Mucosa of stomach (tissue), 1 donor: ENCODE results near the gene GRID1.

ENCODE experiments used
- H3K27me3 ChIP-seq: one replicate; pipeline ENCODE4 v1.7.0; 2013; ENCODE audit warnings: mild to moderate bottlenecking, low read length; ENCODE audit not compliant: control insufficient read depth, insufficient read depth
- H3K36me3 ChIP-seq: one replicate; pipeline ENCODE4 v1.7.0; 2013; ENCODE audit warnings: low read length; ENCODE audit not compliant: control insufficient read depth, insufficient read depth
- H3K4me1 ChIP-seq: one replicate; pipeline ENCODE4 v1.7.0; 2013; ENCODE audit warnings: mild to moderate bottlenecking, low read length; ENCODE audit not compliant: control insufficient read depth, insufficient read depth
- H3K4me3 ChIP-seq: one replicate; pipeline ENCODE4 v1.7.0; 2013; ENCODE audit warnings: low read length
- H3K9ac ChIP-seq: one replicate; pipeline ENCODE4 v1.7.0; 2013; ENCODE audit warnings: mild to moderate bottlenecking, low read length, moderate library complexity
- H3K9me3 ChIP-seq: one replicate; pipeline ENCODE4 v1.7.0; 2013; ENCODE audit warnings: mild to moderate bottlenecking, low read length, moderate library complexity; ENCODE audit not compliant: control insufficient read depth
- donor health status: Pancreatic carcinoma.

The GRID1 gene

DNA sequence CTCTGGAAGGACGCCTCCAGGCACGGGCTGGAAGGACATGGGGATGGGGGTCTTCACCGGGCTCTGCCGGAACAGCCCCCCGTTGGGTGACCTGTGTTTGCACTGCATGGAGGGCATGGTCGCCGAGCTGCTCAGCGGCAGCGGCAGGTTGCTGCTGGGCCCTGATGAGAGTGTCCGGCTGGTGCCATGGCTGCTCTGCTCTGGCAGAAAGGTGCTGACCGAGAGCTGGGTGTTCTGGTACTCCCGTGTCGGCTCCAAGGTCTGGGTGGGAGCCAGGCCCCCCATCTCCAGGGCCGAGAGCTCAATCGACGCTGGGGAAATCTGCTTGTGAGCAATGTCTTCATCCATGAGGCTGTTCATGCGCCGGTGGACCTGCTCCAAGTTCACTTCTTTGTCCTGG, 764.3 kb downstream of the GRID1 start:
- no peaks in the 10 kb centered on the region for H3K9me3 ChIP-seq
- H3K27me3 ChIP-seq: no peaks in the 10 kb centered on the region
- no peak overlapping the region for H3K4me3 ChIP-seq
- no peak overlapping the region for H3K9ac ChIP-seq
- no peaks in the 10 kb centered on the region for H3K36me3 ChIP-seq
- no peaks in the 10 kb centered on the region for H3K4me1 ChIP-seq

GRCh38 chr10:85601526-85601925, 765.1 kb downstream of the GRID1 start:
- Histone ChIP-seq H3K9me3 (no peaks in the 10 kb centered on the region), H3K27me3 (no peaks in the 10 kb centered on the region), H3K4me3 (no peak overlapping the region), H3K4me1 (no peaks in the 10 kb centered on the region), H3K36me3 (no peaks in the 10 kb centered on the region), H3K9ac (no peak overlapping the region)

GRCh38 chr10:85600744-85601081, 765.9 kb downstream of the GRID1 start:
- Histone ChIP-seq H3K27me3 (no peaks in the 10 kb centered on the region), H3K4me1 (no peaks in the 10 kb centered on the region), H3K9ac (no peak overlapping the region), H3K9me3 (no peaks in the 10 kb centered on the region), H3K36me3 (no peaks in the 10 kb centered on the region), H3K4me3 (no peak overlapping the region)

GRCh38 chr10:85600026-85600743, 766.4 kb downstream of the GRID1 start:
- Histone ChIP-seq H3K9ac (no peak overlapping the region), H3K4me3 (no peak overlapping the region), H3K36me3 (no peaks in the 10 kb centered on the region), H3K27me3 (no peaks in the 10 kb centered on the region), H3K4me1 (no peaks in the 10 kb centered on the region), H3K9me3 (no peaks in the 10 kb centered on the region)

- Histone ChIP-seq H3K9ac (no peak overlapping the region), H3K27me3 (no peaks in the 10 kb centered on the region), H3K4me1 (no peaks in the 10 kb centered on the region)
Observed at GRCh38 chr10:85599081-85599480, 767.5 kb downstream of the GRID1 start.

GRCh38 chr10:85598646-85599045, 767.9 kb downstream of the GRID1 start:
- Histone ChIP-seq H3K9ac (no peak overlapping the region), H3K9me3 (no peaks in the 10 kb centered on the region), H3K27me3 (no peaks in the 10 kb centered on the region), H3K4me1 (no peaks in the 10 kb centered on the region), H3K36me3 (no peaks in the 10 kb centered on the region), H3K4me3 (no peak overlapping the region)

More at GRCh38 chr10:85599081-85599480, 767.5 kb downstream of the GRID1 start:
- Histone ChIP-seq H3K9me3 (no peaks in the 10 kb centered on the region), H3K36me3 (no peaks in the 10 kb centered on the region), H3K4me3 (no peak overlapping the region)

DNA sequence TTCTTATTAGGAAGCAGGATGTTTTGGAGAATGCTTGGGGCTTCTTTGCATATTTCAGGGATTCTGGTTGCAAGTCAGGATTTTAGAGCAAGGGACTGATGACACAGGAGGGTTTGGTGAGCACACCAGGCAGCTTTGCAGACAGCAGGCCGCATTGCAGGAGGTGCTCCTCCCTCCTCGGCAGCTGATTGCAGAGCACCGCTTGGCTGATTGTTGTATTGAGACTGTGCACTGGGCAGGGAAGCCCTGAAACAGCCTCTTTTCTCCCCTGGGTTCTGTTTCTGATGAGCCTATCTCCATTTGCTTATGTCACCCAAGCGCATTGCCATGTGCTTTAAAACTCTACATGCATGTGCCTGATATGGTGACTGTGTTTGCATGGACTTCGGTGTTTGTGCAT, 769.6 kb downstream of the GRID1 start:
- no peaks in the 10 kb centered on the region for H3K9me3 ChIP-seq
- no peaks in the 10 kb centered on the region for H3K4me1 ChIP-seq
- no peak overlapping the region for H3K4me3 ChIP-seq
- H3K27me3 ChIP-seq: no peaks in the 10 kb centered on the region
- no peaks in the 10 kb centered on the region for H3K36me3 ChIP-seq
- H3K9ac ChIP-seq: no peak overlapping the region

- no peak overlapping the region for H3K4me3 ChIP-seq
Observed at GRCh38 chr10:85596389-85596788, 770.2 kb downstream of the GRID1 start.

GRCh38 chr10:85594239-85594638, 772.4 kb downstream of the GRID1 start:
- H3K4me1 ChIP-seq: no peaks in the 10 kb centered on the region

More at GRCh38 chr10:85596389-85596788, 770.2 kb downstream of the GRID1 start:
- Histone ChIP-seq H3K9me3 (no peaks in the 10 kb centered on the region), H3K4me1 (no peaks in the 10 kb centered on the region), H3K27me3 (no peaks in the 10 kb centered on the region), H3K9ac (no peak overlapping the region), H3K36me3 (no peaks in the 10 kb centered on the region)

GRCh38 chr10:85593226-85593772, 773.3 kb downstream of the GRID1 start:
- Histone ChIP-seq H3K4me3 (no peak overlapping the region), H3K9ac (no peak overlapping the region), H3K9me3 (no peaks in the 10 kb centered on the region), H3K27me3 (no peaks in the 10 kb centered on the region), H3K4me1 (no peaks in the 10 kb centered on the region), H3K36me3 (no peaks in the 10 kb centered on the region)

More at GRCh38 chr10:85594239-85594638, 772.4 kb downstream of the GRID1 start:
- H3K4me3 ChIP-seq: no peak overlapping the region
- H3K9ac ChIP-seq: no peak overlapping the region
- no peaks in the 10 kb centered on the region for H3K9me3 ChIP-seq
- no peaks in the 10 kb centered on the region for H3K27me3 ChIP-seq
- H3K36me3 ChIP-seq: no peaks in the 10 kb centered on the region

DNA sequence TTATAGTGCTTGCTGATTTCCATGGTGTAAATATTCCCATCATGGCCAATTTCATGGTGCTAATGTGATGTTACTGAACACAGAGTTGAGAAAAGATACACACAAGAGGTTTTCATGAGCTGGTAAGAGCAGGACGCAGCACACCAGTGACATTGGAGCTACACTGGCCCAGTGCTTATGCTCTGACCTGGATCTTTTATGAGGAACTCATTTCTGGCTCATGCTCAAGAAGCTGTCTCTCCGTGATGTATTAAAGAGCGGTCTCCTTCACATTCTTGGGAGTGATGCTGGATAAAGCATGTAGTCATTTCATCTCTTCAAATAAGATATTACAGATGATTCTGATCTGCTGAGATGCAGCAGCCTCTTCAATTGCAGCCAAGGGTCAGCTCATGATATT, 785.2 kb downstream of the GRID1 start:
- Histone ChIP-seq H3K9ac (no peak overlapping the region), H3K27me3 (no peaks in the 10 kb centered on the region), H3K36me3 (no peaks in the 10 kb centered on the region), H3K4me3 (no peak overlapping the region), H3K4me1 (no peaks in the 10 kb centered on the region), H3K9me3 (no peaks in the 10 kb centered on the region)

DNA sequence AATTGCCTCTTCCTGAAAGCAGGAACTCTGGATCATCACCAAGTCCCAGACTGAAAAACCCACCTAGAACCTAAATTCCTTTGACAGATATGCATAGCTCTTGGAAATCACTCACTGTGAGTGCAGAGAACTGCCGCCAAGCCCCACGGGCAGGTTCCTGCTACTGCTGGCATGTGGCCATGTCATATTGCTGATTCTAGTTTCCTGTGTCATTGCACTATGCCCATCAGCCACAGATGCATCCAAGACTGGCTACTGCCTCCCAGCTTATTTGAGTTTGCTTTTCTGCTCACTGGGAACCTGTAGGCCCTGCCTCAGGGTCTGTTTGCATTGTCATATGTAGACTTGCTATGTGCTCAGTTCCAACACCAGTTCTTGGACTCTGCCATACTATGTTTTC, 786.0 kb downstream of the GRID1 start:
- H3K9ac ChIP-seq: no peak overlapping the region

More for the DNA sequence above, 786.0 kb downstream of the GRID1 start:
- Histone ChIP-seq H3K4me3 (no peak overlapping the region), H3K9me3 (no peaks in the 10 kb centered on the region), H3K4me1 (no peaks in the 10 kb centered on the region), H3K27me3 (no peaks in the 10 kb centered on the region), H3K36me3 (no peaks in the 10 kb centered on the region)
